GM03348 (cell line): ENCODE measurements around the gene SMOC2.
"Not testable (repeated sequence)": the region's sequence is repeated elsewhere in the genome, so short reads cannot be mapped to it uniquely, and the experiment has no call there.

Experiments
- DNase-seq: peaks from one replicate; pipeline ENCODE4 v3.0.0; 2012; ENCODE audit warnings: low spot score

The SMOC2 gene

DNA sequence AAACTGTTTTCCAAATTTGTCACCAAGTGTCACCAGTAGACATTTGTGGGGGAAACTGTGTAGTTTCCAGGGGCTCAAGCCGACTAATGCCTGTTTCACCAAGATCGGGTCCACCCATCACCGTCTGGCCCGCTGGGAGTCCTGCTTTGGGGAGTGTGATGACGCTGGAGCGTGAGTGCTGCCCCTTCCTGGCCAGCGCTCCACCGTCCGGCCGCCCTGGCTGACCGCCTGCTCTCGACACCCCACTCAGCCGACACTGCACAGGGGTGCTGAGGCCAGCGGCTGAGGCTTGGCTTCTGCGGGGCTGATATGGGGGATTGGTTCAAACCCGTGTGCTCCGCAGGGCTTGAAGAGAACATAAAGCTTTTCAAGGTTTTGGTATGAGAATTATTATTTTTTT lies 160.1 kb downstream of the SMOC2 start:
- no peak for DNase-seq

DNA sequence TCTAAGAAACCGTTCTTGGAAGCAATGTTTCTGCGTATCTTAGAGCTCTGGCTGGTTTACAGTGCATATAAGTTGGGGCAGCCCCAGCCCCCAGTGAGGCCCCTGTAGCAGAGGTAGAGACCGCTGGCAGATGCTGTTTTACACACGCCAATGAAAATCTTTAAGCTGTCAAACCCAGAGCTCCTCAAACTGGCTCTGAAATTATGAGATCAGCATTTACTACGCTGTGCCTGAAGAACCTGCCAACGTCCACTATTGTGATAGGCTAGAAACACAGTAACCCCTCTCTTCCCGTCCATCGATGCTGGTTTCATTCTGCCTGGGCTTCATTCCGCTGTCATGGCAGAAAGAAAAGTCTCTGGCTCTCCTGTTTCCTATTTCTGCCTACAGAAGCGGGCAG lies 160.6 kb downstream of the SMOC2 start:
- DNase-seq, result no peak

DNA sequence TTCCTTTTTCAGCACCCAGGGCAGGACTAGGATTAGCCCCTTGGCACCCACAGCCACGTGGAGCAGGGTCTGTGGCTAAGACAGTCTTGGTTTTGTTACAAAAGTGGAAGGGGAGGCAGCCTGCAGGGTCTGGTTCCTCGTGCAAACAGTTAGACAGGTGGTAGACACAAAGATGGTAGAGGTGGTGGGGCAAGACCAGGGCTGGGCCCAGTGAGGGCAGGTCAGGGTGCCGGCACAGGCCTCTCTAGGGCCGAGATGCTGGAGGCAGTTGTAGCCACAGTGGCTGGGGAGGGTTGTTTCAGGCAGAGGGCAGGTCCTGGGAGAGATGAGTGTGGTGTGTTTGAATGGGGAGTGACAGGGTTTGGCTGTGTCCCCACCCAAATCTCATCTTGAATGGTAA lies 161.6 kb downstream of the SMOC2 start:
- DNase-seq, result no peak

GRCh38 chr6:168603234-168603633 lies 162.2 kb downstream of the SMOC2 start:
- DNase-seq, result no peak

- no peak for DNase-seq
These were observed 165.0 kb downstream of the SMOC2 start for GRCh38 chr6:168605964-168606363.

GRCh38 chr6:168606722-168607121 lies 165.7 kb downstream of the SMOC2 start:
- no peak for DNase-seq

GRCh38 chr6:168607272-168608112 lies 166.5 kb downstream of the SMOC2 start:
- no peak for DNase-seq

DNA sequence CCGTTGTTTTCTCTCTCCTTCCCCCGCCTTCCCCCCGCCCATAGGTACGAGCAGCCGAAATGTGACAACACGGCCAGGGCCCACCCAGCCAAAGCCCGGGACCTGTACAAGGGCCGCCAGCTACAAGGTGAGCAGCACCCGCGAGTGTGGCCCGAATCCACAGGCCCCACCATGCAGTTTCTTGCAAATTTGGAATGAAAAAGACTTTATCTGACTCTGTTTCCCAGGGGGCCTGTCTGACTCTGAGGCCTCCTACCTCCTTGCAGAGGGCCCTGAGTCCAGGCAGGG lies 167.1 kb downstream of the SMOC2 start:
- no peak for DNase-seq

GRCh38 chr6:168609026-168609685 lies 168.2 kb downstream of the SMOC2 start:
- DNase-seq, result no peak

DNA sequence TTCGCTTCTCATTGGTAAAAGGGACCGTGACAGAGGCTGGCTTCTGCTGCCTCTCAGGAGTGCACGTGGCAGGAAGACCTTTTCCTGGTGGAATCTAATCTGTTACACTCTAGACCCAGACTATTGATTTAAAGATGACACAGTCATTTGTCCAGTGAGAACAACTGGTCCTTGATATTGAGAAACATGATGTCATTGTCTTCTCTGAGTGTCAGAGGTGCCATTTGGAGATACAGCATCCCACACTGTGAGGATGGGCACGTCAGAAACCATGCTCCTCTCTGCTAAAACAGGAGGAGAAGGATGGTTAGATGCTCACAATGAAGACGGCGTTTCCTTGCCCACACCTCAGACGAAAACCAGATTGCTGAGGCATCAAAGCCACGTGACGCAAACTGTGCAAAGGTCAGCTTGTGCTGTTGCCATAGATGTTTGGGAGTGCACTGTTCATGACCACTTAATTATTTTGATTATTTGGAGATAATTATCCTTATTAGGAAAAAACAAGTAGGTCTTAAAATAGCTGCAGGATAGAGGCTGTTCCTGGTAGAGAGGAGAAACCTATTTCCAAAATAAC lies 169.0 kb downstream of the SMOC2 start:
- DNase-seq, result no peak

DNA sequence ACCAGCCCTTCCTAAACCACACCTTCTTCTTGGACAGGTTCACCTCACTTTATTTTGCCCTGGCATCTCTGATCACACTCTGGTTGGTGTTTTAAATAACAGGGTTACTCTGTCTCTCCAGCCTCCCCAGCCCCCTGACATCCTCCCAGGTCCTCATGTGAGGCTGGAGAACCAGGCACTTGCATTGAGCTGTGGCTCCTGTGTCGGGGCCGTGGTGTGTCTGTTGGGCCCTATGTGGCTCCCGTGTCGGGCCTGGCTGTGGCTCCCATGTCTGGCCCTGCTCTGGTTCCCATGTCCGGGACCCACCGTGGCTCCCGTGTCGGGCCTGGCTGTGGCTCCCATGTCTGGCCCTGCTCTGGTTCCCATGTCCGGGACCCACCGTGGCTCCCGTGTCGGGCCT lies 170.0 kb downstream of the SMOC2 start:
- DNase-seq, result not testable (repeated sequence)

- DNase-seq, result no peak
These were observed 170.7 kb downstream of the SMOC2 start for GRCh38 chr6:168611691-168612090.

DNA sequence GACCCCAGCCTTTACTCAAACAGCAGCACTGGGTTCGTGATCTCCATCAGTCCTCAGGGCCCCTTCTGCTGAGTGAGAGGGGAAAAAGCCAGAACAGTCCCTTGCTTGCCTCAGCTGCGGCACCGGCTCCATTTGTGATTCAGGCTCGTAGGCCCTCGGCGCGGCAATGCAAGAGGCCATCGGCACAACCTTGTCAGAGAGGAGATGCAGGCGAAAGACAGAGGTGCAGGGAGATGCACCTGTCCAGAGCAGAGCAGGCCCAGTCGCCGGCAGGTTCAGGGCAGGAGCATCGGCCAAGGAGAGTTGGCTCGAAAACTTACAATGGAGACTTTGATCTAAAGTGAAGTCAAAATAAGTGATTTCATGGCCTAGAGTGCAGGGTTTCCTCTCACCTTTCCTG lies 171.6 kb downstream of the SMOC2 start:
- DNase-seq, result no peak

DNA sequence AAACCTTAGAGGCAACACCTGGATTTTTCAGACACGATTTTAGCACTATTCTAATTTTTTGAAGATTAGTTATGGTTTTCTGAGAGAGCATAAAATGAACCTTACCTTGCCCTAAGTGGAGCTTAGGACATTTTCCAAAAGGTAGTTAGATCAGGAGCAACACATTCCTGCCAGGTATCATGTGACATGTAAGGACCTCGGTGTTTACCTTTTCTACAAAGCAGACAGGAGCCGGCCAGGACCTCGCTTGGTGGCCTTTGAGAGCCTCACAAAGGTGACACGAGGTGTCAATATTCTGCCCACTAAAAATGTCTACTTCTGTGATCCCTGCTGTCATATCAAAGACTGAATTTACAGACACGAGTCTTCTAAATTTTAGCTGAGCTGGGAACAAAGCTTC lies 174.9 kb downstream of the SMOC2 start:
- DNase-seq, result no peak

GRCh38 chr6:168616816-168617765 lies 176.1 kb downstream of the SMOC2 start:
- DNase-seq, result no peak

DNA sequence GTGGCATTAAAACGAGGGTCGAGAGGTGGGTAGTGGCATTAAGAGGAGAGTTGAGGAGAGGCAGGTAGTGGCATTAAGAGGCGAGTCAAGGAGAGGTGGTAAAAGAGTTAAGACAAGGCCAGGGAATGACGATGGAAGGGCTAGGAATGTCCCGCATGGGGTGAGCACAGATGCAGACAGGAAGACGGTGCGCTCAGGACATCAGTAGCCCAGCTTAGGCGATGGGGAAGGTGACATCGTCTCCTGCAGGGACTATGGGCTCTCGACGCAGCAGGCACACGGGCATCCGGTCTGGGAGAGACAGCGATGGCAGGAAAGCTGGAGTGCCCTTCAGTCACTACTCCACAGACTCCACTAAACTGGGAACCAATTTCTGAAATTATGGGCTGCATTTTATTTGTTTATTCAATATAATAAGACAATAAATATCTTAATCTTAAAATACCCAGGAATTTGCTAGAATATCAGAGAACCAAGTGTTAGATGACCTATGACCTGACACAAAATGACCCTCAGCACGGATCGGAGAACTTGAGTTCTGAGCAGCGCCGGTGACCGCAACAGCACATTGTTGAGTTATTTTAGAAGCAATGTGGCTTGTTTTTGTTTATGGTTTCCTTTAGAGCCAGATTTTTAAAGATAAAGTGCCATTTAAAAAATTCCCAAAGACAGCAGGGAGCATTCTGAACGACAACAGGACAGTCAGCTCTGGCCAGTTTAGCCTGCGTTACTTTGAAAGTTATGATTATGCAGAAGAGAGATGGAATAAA lies 177.7 kb downstream of the SMOC2 start:
- no peak for DNase-seq

GRCh38 chr6:168619560-168620314 lies 178.8 kb downstream of the SMOC2 start:
- DNase-seq, result no peak

- no peak for DNase-seq
These were observed 179.6 kb downstream of the SMOC2 start for GRCh38 chr6:168620578-168620977.

DNA sequence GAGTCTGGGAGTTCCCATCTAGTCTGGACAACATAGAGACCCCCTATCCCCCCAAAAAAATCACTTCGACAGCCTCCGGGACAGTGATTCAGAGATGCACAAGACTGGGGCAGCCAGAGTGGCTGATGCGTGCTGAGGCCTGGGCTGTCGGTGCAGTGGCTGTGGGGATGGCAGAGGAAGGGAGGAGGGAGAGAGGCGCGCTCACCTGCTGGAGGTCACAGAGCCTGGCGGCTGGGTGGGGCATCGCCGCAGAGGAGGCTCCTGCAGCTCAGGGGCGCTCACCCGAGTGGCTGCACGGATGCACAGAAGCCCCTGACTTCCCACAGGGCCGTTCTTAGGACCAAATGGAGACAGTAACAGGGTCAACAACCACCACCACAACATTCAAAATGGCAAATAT lies 182.8 kb downstream of the SMOC2 start:
- DNase-seq, result no peak

DNA sequence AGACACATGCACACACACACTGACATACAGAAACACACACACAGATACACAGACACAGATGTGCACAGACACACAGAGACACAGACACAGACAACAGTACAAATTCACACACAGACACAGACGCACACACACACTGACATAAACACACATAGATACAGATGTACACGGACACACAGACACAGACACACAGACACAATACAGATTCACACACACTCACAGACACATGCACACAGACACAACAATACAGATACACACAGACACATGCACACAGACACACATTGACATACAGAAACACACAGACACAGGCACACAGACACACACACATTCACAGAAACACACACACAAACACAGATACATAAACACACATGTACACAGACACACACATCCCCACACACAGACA lies 183.6 kb downstream of the SMOC2 start:
- DNase-seq, result no peak

DNA sequence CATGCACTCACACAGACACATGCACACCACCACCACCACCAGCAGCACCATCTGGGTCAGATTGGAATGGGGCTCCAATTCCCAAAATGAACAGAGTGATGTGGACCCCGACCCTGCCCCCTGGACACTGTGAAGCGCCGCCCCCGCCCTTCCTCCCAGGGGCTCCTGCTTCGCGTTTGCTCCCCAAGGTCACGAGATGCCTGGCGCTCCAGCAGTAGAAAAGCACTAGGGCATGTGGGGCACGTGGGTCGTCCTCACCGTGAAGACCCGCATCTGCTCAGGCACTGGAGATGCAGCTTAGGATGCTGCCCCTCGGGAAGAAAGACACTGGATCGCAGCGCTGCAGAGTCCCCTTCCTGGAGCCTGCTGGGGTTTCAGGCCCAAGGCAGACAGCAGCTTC lies 184.0 kb downstream of the SMOC2 start:
- DNase-seq, result no peak
